GM21825 (cell line): ENCODE results near the gene ZNF776.
"Not testable (repeated sequence)": the region's sequence is repeated elsewhere in the genome, so short reads cannot be mapped to it uniquely, and the experiment has no call there.

ENCODE experiments used
- ATAC-seq: cut with Tn5 transposase; IDR thresholded peaks from one replicate; pipeline ENCODE4 v1.9.1; 2021; ENCODE audit warnings: mild to moderate bottlenecking, moderate library complexity; ENCODE audit not compliant: unreplicated experiment

ZNF776 gene

DNA sequence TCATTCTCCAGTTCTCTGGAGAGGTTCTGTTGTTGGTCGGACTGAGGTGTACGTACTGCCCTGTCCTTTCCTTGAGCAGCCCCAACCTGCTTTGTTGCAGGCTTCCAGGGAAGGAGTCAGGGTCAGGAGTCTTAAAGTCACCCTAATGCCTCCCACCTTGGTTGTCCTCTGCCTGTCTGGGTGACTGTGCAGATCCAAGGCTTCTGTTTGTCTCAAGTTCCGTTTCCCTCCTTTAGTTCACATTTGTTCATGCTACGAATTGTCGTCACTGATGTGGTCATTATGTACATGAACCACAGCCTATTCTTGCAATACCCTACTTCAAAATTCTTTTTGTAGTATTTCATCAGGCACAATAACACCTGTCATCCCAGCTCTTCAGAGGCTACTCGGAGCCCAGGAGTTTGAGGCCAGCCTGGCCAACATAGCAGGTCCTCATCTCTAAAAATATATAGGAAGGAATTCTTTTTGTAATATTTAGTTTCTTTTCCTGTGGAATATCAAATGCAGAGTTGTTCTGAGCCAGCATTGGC lies 30.2 kb downstream of the ZNF776 start:
- ATAC-seq: no peak

DNA sequence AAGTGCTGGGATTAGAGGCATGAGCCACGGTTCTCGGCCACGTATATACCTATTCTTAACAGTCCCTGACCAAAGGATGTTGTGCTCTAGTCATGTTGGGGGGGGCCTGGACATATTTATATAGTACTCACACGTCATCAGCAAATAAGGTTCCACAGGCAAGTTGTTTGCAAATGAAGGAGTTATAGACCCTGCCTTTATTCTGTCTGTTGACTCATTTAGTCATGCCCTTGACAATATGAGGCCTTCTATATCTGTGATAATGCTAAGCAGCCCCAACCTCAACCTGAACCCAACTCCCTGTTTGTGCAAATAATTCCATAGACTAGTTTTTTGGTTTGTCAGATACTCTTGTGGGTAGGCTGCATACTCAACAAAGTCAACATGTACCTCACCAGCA lies 31.7 kb downstream of the ZNF776 start:
- no peak for ATAC-seq

DNA sequence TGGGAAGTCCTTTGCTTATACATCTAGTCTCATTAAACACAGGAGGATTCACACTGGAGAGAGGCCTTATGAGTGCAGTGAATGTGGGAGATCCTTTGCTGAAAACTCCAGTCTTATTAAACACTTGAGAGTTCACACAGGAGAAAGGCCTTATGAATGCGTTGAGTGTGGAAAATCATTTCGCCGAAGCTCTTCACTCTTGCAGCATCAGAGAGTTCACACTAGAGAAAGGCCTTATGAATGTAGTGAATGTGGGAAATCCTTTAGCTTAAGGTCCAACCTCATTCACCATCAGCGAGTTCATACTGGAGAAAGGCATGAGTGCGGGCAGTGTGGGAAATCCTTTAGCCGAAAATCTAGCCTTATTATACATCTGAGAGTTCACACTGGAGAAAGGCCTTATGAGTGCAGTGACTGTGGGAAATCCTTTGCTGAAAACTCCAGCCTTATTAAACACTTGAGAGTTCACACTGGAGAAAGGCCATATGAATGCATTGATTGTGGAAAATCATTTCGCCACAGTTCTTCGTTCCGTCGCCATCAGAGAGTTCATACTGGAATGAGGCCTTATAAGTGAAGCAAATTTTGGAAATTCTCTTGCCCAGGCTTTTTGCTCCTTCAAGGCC lies 32.7 kb downstream of the ZNF776 start:
- no peak for ATAC-seq

DNA sequence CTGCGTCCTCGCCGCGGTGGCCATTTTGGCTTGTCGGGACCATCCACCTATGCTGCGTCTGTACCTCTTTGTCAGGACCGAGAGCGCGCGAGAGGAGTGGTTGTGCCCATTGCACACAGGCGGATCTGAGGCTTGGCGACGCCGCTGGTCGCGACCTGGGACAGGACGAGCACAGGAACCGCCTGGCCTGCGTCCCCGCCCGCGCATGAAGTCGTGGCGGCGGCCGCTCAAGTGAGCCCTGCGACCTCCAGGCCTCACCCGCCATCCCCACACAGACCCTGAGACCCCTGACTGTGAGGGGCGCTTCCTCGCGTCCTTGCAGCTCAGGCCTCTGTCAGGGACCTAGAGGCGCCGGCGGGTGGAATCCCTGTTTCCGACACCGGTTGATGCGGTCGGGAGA lies 39.7 kb downstream of the ZNF776 start:
- ATAC-seq: no peak

DNA sequence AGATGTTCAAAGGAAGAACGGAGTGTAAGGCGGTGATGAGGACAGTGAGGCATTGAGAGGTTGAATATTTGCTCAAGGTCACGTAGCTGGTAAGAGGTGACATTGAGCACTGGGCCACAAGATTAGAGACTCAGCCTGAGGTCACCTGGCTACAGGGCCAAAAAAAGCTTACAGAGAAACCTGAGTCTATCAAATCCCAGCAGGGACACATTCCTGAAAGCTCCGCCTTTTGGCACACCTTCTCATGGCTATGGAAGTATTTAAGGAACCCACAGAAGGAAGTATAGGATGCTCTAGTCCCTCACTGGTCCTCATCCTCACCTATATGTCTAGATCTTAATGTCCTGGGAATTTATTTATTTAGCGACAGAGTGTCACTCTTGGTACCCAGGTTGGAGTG lies 40.3 kb downstream of the ZNF776 start:
- ATAC-seq: no peak

DNA sequence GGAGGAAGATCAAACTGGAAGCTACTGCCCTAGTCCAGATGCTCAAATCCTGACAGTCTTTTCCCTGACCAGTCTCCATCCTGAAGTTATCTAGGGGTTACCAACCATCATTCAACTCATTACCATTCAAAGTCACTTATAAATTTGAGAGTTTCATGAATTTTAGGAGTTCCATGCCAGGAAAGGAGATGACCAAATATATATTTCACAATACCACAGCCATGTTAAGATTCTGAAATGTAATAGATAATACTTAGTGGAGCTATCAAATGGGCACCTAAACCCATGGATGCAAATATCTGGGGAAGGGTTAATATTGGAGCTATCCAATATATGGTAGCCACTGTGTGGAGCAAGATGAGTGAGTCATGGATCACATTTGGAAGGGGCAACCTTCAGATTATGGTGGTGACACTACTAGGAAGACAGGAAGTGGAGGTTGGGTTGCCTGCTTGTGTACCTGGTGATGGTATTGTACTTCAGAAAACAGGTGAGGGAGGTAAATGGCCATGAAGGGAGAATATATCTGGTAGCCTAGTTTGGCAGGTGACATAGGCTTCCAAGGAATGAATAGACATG lies 41.6 kb downstream of the ZNF776 start:
- no peak for ATAC-seq

DNA sequence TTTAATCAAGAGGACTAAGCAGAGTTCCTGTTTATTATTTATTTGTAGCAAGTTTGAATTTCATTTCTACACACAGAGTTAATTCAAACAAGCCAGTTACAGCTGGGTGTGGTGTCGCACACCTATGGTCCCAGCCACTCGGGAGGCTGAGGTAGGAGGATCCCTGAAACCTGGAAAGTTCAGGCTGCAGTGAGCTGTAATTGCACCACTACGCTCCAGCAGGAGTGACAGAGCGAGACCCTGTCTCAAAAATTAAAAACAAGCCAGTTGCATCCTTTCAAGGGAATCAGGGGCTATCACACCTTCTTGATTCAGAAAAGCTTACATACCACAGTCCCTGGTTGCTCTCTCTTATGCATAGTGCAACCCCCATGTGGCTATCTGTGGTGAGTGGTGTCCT lies 42.7 kb downstream of the ZNF776 start:
- no peak for ATAC-seq

DNA sequence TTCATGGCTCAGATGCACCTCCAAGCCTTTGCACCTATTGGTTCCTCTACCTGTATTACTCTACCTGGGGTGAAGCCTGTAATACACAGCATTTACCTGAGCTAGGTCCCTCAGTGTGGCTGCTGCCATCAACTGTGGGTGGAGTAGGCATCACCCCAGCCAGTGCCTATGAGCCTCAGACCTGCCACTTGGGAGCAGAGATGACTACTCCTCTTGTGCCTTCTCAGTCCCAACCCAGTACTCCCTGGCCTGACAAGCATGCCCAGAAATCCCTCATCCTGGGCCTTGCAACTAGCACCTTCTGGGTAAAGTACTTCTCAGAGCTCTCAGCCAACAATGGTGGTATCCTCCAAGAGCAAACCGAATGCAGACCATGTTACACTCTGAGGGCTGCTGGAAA lies 50.0 kb downstream of the ZNF776 start:
- not testable (repeated sequence) for ATAC-seq

DNA sequence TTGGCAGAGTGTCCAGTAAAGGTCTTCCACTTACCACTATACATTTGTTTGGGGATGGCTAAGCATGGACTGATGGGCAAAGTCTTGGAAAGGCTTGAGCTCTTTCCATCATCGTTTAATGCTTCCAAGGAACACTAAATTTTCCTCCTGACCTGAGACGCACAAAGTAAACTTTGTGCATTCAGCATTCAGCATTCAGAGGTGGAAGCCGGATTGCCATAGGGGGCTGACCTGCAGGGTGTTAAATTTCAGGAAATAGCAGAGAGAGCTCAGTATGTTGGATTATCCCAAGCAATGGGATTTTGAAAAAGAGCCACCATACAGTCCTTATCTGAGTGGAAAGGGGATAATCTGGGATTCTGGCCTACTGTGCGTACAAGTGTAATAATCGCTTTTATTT lies 54.1 kb downstream of the ZNF776 start:
- no peak for ATAC-seq

DNA sequence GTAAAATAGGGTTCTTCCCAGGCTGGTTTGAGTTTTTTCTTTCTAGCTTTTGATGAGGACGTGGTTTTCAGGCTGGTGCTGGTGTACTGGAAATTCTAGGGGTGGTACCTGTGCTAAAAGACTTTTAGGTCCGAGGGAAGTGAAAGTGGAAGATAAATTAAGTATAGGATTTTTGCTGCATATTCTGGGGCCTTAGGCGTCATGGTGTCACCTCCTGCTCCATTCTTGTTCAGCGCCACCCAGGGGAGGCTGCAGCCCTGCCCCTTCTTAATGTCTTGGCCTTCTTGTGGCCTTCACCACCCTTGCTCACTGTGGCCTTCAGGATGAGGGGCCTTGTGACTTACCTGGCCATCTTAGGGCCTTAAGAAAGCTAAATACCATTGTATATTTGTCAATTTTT lies 55.7 kb downstream of the ZNF776 start:
- peak; percentile 65 for ATAC-seq

DNA sequence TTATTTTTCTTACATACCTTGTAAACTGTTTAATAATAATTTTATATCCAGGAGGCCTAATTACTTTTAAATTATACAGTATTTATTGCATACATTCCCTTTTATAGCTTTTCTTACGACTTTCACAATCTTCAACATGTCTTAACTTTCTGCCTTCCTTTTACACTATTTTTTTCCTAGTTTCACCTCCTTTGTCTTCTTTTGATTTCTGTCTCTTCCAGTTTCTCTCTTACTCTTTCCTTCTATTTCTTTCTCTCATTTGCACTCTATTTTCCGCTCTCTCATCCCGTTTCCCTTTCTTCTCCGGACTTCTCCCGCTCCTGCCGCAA lies 56.6 kb downstream of the ZNF776 start:
- no peak for ATAC-seq

DNA sequence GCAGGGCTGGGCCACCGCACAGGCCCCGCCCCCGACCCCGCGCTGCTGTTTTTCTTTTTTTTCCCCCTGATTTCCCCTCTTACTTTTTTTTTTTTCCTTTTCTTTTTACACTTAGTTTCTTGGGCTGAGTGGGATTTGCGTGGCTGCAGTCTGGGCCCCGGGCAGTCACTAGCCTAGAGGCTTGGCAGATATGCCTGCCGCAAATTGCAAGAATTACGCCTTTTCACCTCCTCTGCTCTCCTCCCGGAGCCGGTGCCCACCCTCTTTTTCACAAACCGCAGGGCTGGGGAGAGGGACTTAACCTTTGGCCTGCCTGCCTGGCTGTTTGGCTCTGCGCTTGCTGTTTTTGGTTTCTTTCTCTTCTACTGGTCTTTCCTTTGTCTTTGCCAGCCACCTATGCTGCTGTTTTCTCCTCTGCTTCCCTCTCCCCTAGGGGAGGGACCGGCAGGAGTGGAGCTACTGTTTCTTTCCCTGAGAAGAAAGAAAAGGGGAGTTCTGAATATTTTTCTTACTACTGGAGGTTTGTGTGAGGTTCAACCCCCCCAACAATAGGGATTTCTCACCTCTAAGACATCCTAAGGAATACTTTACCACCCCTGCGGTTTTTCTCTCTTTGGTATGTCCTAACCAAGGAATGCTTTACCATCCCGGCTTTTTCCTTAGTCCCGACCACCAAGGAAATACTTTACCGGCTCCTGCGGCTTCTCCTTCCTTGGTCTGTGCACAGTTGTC lies 57.1 kb downstream of the ZNF776 start:
- ATAC-seq: no peak

DNA sequence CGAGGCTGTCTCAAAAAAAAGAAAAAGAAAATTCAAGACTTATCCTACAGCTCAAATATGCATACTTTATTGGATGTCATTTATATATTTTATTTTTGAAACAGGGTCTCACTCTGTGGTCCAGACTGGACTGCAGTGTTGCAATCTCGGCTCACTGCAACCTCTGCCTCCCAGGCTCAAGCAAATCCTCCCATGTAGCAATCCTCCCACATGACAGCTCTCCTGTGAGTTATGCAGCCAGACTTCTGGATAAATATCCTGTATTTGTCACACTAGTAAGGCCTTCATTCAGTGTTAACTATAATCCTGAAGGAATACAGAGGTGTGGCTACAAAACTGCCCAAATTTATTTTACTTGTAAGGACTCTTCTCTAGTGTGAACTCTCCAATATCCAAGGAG lies 60.9 kb downstream of the ZNF776 start:
- no peak for ATAC-seq
